ENCODE measurements around the gene PHF2.

DNA sequence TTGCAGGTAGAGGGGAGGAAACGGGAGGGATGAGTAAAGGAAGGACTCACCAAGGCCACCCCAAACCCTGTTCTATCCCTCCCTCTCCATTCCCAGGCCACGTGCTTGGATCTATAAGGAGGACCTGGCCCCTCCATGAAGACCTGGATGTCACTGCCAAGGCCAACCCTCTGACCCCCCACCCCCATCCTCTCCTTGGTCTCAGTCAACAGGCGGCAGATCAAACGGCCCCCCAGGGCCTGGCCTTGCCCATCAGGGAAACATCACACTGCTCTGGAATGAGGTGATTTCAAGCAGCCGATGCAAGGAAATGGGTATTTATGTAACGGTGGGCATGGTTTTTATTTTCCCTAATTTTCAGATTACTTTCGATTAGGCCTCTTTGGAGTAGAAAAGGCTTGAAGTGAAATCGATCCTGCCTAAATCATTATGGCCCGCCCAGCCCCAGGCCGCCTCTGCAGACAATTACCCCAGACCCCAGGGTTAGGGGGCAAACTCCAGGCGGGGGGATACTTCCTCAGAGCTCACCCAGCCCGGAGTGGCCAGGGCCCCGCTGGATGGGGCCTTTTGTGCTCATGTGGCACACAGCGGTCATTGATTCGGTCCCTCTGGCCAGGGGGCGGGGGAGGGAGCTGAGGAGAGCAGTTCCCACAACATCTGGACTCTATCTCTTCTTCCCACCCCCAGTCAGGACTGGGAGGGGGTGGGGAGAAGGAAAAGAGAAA lies 125.3 kb downstream of the PHF2 start:
- TF ChIP-seq GATA2 (IDR thresholded peaks at IDR 0.05; ENCODE audit: low read depth, low read length) (no peak), GATA3 (IDR thresholded peaks at IDR 0.05; ENCODE audit: low read depth, low read length) (no peak)
